Naive thymus-derived CD8-positive, alpha-beta T cell (primary cell): ENCODE results near the gene GGACT. TPM values are rescaled to one million over a fixed set of nuclear protein-coding genes. Genes with fewer than 3 reads are reported as not detected.

Source experiments
- ATAC-seq, 2 donors: fragments of 150-1000 bp; cut with Tn5 transposase in 1 of 2; sonication (Bioruptor Pico), chemical (Tn5 transposase) in 1 of 2; 1 replicate in 1 of 2; 2 replicates in 1 of 2; pipeline ENCODE4 v1.10.0; 2021; ENCODE audit warnings: mild to moderate bottlenecking in 2 of 2, moderate library complexity in 2 of 2
- POLR2A ChIA-PET: fragments of 350-600 bp; sonication (Branson Sonifier 250); formaldehyde crosslinking; loops from one replicate; lab custom pipeline; 2021; ENCODE audit warnings: antibody characterized with exemption; lab: Charles Lee
- DNase-seq, 10 donors: peaks; one replicate each; pipeline versions ENCODE4 v3.0.0 to v3.0.0-alpha.2; 2020 to 2022
- H3K27ac Mint-ChIP-seq, 10 donors: one replicate each; pipeline ENCODE4 v1.8.0; 2020 to 2022; ENCODE audit warnings: mild to moderate bottlenecking in 10 of 10, mixed read lengths in 10 of 10, moderate library complexity in 4 of 10, inconsistent platforms in 1 of 10
- H3K27me3 Mint-ChIP-seq, 5 donors: one replicate each; pipeline ENCODE4 v1.8.0; 2021 to 2022; ENCODE audit warnings: mixed read lengths in 5 of 5
- H3K36me3 Mint-ChIP-seq, 3 donors: one replicate each; pipeline ENCODE4 v1.8.0; 2020 to 2022; ENCODE audit warnings: mixed read lengths in 3 of 3, mild to moderate bottlenecking in 2 of 3, inconsistent platforms in 1 of 3
- H3K4me1 Mint-ChIP-seq, 4 donors: one replicate each; pipeline ENCODE4 v1.8.0; 2021 to 2022; ENCODE audit warnings: mixed read lengths in 4 of 4
- H3K4me3 Mint-ChIP-seq, 10 donors: one replicate each; pipeline ENCODE4 v1.8.0; 2020 to 2022; ENCODE audit warnings: mild to moderate bottlenecking in 10 of 10, mixed read lengths in 10 of 10, moderate library complexity in 6 of 10, inconsistent platforms in 1 of 10
- H3K9me3 Mint-ChIP-seq, 9 donors: one replicate each; pipeline ENCODE4 v1.8.0; 2020 to 2022; ENCODE audit warnings: mixed read lengths in 9 of 9, mild to moderate bottlenecking in 3 of 9, inconsistent platforms in 1 of 9, moderate library complexity in 1 of 9
- polyA plus RNA-seq, 3 donors: library from polyadenylated mRNA; unstranded; fragments of 300-500 nt; fragmentation: Illumina TruSeq; gene quantifications; one replicate each; pipeline ENCODE4 v1.2.3, GENCODE V29; 2021
- total RNA-seq, 8 experiments: library from RNA in 2 of 8; stranded (reverse) in 2 of 8; gene quantifications; one replicate each; pipeline ENCODE4 v1.2.3 and lab custom pipeline; 2021 to 2026

Gene GGACT
- total and polyA plus RNA-seq, 5 experiments from 2014 or later = 3.5 to 10.4 (median 5.3) TPM

GRCh38 chr13:100495455-100495854, 93.1 kb downstream of the GGACT start:
- Mint-ChIP-seq H3K4me1 (peaks cover 0 to 3% (median 0%) of the 10 kb centered on the region in 4 donors), H3K27me3 (no peaks in the 10 kb centered on the region), H3K27ac (no peak overlapping the region), H3K4me3 (no peak overlapping the region), H3K9me3 (no peaks in the 10 kb centered on the region), H3K36me3 (peaks cover 0 to 9% (median 2%) of the 10 kb centered on the region in 3 donors)
- DNase-seq (no peak), ATAC-seq (no peak)
- POLR2A ChIA-PET = no interaction called here

- no peaks in the 10 kb centered on the region for H3K9me3 Mint-ChIP-seq
- POLR2A ChIA-PET = no interaction called here
- DNase-seq (no peak), ATAC-seq (no peak)
- peaks cover 0 to 3% (median 0%) of the 10 kb centered on the region in 4 donors for H3K4me1 Mint-ChIP-seq
- H3K36me3 Mint-ChIP-seq = peaks cover 0 to 10% (median 4%) of the 10 kb centered on the region in 3 donors
- H3K4me3 Mint-ChIP-seq = no peak overlapping the region
- no peak overlapping the region for H3K27ac Mint-ChIP-seq
- H3K27me3 Mint-ChIP-seq = no peaks in the 10 kb centered on the region
Measured at GRCh38 chr13:100493418-100493817, 95.2 kb downstream of the GGACT start.

- no peaks in the 10 kb centered on the region for H3K27me3 Mint-ChIP-seq
- peaks cover 0 to 7% (median 4%) of the 10 kb centered on the region in 3 donors for H3K36me3 Mint-ChIP-seq
- POLR2A ChIA-PET = no interaction called here
- no peak for ATAC-seq
- DNase-seq = no peak
- H3K9me3 Mint-ChIP-seq = no peaks in the 10 kb centered on the region
- no peak overlapping the region for H3K4me3 Mint-ChIP-seq
- H3K27ac Mint-ChIP-seq = no peak overlapping the region
- H3K4me1 Mint-ChIP-seq = peaks cover 0 to 3% (median 0%) of the 10 kb centered on the region in 4 donors
Measured at GRCh38 chr13:100491164-100491842, 97.3 kb downstream of the GGACT start.

GRCh38 chr13:100490692-100491091, 97.9 kb downstream of the GGACT start:
- ATAC-seq (no peak), DNase-seq (no peak)
- Mint-ChIP-seq H3K4me3 (no peak overlapping the region), H3K27me3 (no peaks in the 10 kb centered on the region), H3K27ac (no peak overlapping the region), H3K9me3 (no peaks in the 10 kb centered on the region), H3K36me3 (peaks cover 0 to 7% (median 4%) of the 10 kb centered on the region in 3 donors), H3K4me1 (peaks cover 0 to 5% (median 0%) of the 10 kb centered on the region in 4 donors)
- POLR2A ChIA-PET = no interaction called here

- Mint-ChIP-seq H3K4me1 (peaks cover 5 to 24% (median 17%) of the 10 kb centered on the region in 4 donors), H3K27me3 (no peaks in the 10 kb centered on the region), H3K36me3 (peaks cover 0 to 2% (median 1%) of the 10 kb centered on the region in 3 donors), H3K4me3 (no peak overlapping the region), H3K9me3 (no peaks in the 10 kb centered on the region), H3K27ac (no peak overlapping the region)
- no peak for DNase-seq
- POLR2A ChIA-PET = interaction anchor here (0.5 kb wide), 1 partner anchor 137 kb away, joined by 3 read pairs; no protein-coding TSS in a partner anchor
- ATAC-seq = no peak
Measured at GRCh38 chr13:100485265-100485664, 103.3 kb downstream of the GGACT start.

GRCh38 chr13:100484702-100485101, 103.9 kb downstream of the GGACT start:
- ATAC-seq (no peak), DNase-seq (no peak)
- Mint-ChIP-seq H3K27ac (peak overlapping the region in 1 of 10 donors; percentile 36), H3K36me3 (peaks cover 0 to 2% (median 1%) of the 10 kb centered on the region in 3 donors), H3K4me1 (peaks cover 5 to 24% (median 17%) of the 10 kb centered on the region in 4 donors), H3K9me3 (no peaks in the 10 kb centered on the region), H3K4me3 (peak overlapping the region in 1 of 10 donors; percentile 10), H3K27me3 (no peaks in the 10 kb centered on the region)
- POLR2A ChIA-PET = interaction anchor here (0.5 kb wide), 1 partner anchor 137 kb away, joined by 3 read pairs; no protein-coding TSS in a partner anchor

GRCh38 chr13:100483841-100484381, 104.7 kb downstream of the GGACT start:
- Mint-ChIP-seq H3K27me3 (no peaks in the 10 kb centered on the region), H3K4me1 (peaks cover 5 to 24% (median 17%) of the 10 kb centered on the region in 4 donors), H3K4me3 (no peak overlapping the region), H3K36me3 (peaks cover 0 to 2% (median 1%) of the 10 kb centered on the region in 3 donors), H3K9me3 (no peaks in the 10 kb centered on the region), H3K27ac (peak overlapping the region in 2 of 10 donors; percentile 7 to 36)
- no peak for DNase-seq
- ATAC-seq = no peak
- POLR2A ChIA-PET = no interaction called here

GRCh38 chr13:100483139-100483538, 105.5 kb downstream of the GGACT start:
- H3K4me3 Mint-ChIP-seq = no peak overlapping the region
- peaks cover 5 to 24% (median 17%) of the 10 kb centered on the region in 4 donors for H3K4me1 Mint-ChIP-seq
- no peaks in the 10 kb centered on the region for H3K27me3 Mint-ChIP-seq
- POLR2A ChIA-PET = no interaction called here
- no peaks in the 10 kb centered on the region for H3K9me3 Mint-ChIP-seq
- DNase-seq = no peak
- no peak for ATAC-seq
- no peaks in the 10 kb centered on the region for H3K36me3 Mint-ChIP-seq
- peak overlapping the region in 1 of 10 donors; percentile 42 for H3K27ac Mint-ChIP-seq

GRCh38 chr13:100480676-100481075, 107.9 kb downstream of the GGACT start:
- POLR2A ChIA-PET = no interaction called here
- Mint-ChIP-seq H3K4me1 (peaks cover 5 to 22% (median 17%) of the 10 kb centered on the region in 4 donors), H3K9me3 (no peaks in the 10 kb centered on the region), H3K27me3 (no peaks in the 10 kb centered on the region), H3K4me3 (no peak overlapping the region), H3K27ac (no peak overlapping the region), H3K36me3 (no peaks in the 10 kb centered on the region)
- ATAC-seq = no peak
- no peak for DNase-seq

Other genes starting within 250 kb of the GGACT start
- gene TMTC4, start 86.0 kb upstream of the GGACT start, total RNA-seq = 10 to 100 TPM; 31.4 to 32.6 TPM
- 1 to 10 TPM; 1.4 to 2.5 (median 2.1) TPM for gene TMTC4, start 86.0 kb upstream of the GGACT start, polyA plus RNA-seq